Measurements from ENCODE around the gene CPNE5. TPM values are rescaled to one million over a fixed set of nuclear protein-coding genes. Genes with fewer than 3 reads are reported as not detected.

CPNE5 gene
- total and polyA plus RNA-seq, 2 donors (not counting 1 experiment from before 2014, with no cell fraction given), result 0.02 TPM; not detected in 1

- H3K36me3 ChIP-seq (ENCODE audit: control insufficient read depth, insufficient read depth, low read length), result no peaks in the 10 kb centered on the region
- no peak overlapping the region for H3K27ac ChIP-seq (ENCODE audit: insufficient read depth, low read length)
- H3K9me3 ChIP-seq (ENCODE audit: control insufficient read depth, insufficient read depth, low read depth, low read length), result no peaks in the 10 kb centered on the region
- no peaks in the 10 kb centered on the region for H3K79me2 ChIP-seq (ENCODE audit: control insufficient read depth, insufficient read depth, low read length)
- TF ChIP-seq EZH2 (IDR thresholded peaks at IDR 0.05; ENCODE audit: low read length, missing control alignments), result no peak
- no peak for TF ChIP-seq CTCF (conservative IDR thresholded peaks at IDR 0.05 in 1 of 2, IDR thresholded peaks at IDR 0.05 in 1 of 2; ENCODE audit: low read depth in 1 of 2, low read length in 2 of 2)
- DNase-seq (ENCODE audit: low read depth in 2 of 2), result no peak
- H3K27me3 ChIP-seq (ENCODE audit: control insufficient read depth, insufficient read depth, low read length), result no peaks in the 10 kb centered on the region
- H2AFZ ChIP-seq (ENCODE audit: low read length), result peak overlapping the region; percentile 22
- no peak overlapping the region for H3K9ac ChIP-seq (ENCODE audit: insufficient read depth, low read length)
- H3K4me3 ChIP-seq (replicated peaks in 1 of 4; ENCODE audit: control extremely low read depth in 1 of 4, insufficient read depth in 1 of 4, low read depth in 3 of 4, low read length in 4 of 4), result peak overlapping the region in 2 of 4 experiments; percentile 30 to 44
- H3K4me1 ChIP-seq (ENCODE audit: control insufficient read depth, extremely low read depth, insufficient read depth, low read length), result peaks cover 11% of the 10 kb centered on the region
- H3K4me2 ChIP-seq (ENCODE audit: extremely low read depth, insufficient read depth, low read length), result peak overlapping the region; percentile 78
- H4K20me1 ChIP-seq (ENCODE audit: control insufficient read depth, extremely low read depth, insufficient read depth, low read length), result no peaks in the 10 kb centered on the region
These were observed 104.7 kb downstream of the CPNE5 start for GRCh38 chr6:36734486-36735060.

- no peaks in the 10 kb centered on the region for H3K36me3 ChIP-seq (ENCODE audit: control insufficient read depth, insufficient read depth, low read length)
- peaks cover 13% of the 10 kb centered on the region for H3K4me1 ChIP-seq (ENCODE audit: control insufficient read depth, extremely low read depth, insufficient read depth, low read length)
- H3K79me2 ChIP-seq (ENCODE audit: control insufficient read depth, insufficient read depth, low read length), result no peaks in the 10 kb centered on the region
- H3K4me3 ChIP-seq (replicated peaks in 1 of 4; ENCODE audit: control extremely low read depth in 1 of 4, insufficient read depth in 1 of 4, low read depth in 3 of 4, low read length in 4 of 4), result no peak overlapping the region
- DNase-seq (ENCODE audit: low read depth in 2 of 2), result no peak
- TF ChIP-seq CTCF (conservative IDR thresholded peaks at IDR 0.05 in 1 of 2, IDR thresholded peaks at IDR 0.05 in 1 of 2; ENCODE audit: low read depth in 1 of 2, low read length in 2 of 2), result no peak
- no peak for TF ChIP-seq EZH2 (IDR thresholded peaks at IDR 0.05; ENCODE audit: low read length, missing control alignments)
- no peak overlapping the region for H2AFZ ChIP-seq (ENCODE audit: low read length)
- no peak overlapping the region for H3K4me2 ChIP-seq (ENCODE audit: extremely low read depth, insufficient read depth, low read length)
- no peak overlapping the region for H3K9ac ChIP-seq (ENCODE audit: insufficient read depth, low read length)
- H3K27ac ChIP-seq (ENCODE audit: insufficient read depth, low read length), result no peak overlapping the region
- H3K27me3 ChIP-seq (ENCODE audit: control insufficient read depth, insufficient read depth, low read length), result no peaks in the 10 kb centered on the region
- no peaks in the 10 kb centered on the region for H4K20me1 ChIP-seq (ENCODE audit: control insufficient read depth, extremely low read depth, insufficient read depth, low read length)
- no peaks in the 10 kb centered on the region for H3K9me3 ChIP-seq (ENCODE audit: control insufficient read depth, insufficient read depth, low read depth, low read length)
These were observed 105.9 kb downstream of the CPNE5 start for GRCh38 chr6:36733300-36733699.

- Histone ChIP-seq H3K79me2 (ENCODE audit: control insufficient read depth, insufficient read depth, low read length) (no peaks in the 10 kb centered on the region), H2AFZ (ENCODE audit: low read length) (no peak overlapping the region)
- no peak for DNase-seq (ENCODE audit: low read depth in 2 of 2)
These were observed 107.5 kb downstream of the CPNE5 start for GRCh38 chr6:36731622-36732310.

More at GRCh38 chr6:36731622-36732310, 107.5 kb downstream of the CPNE5 start:
- Histone ChIP-seq H3K4me1 (ENCODE audit: control insufficient read depth, extremely low read depth, insufficient read depth, low read length) (peaks cover 13% of the 10 kb centered on the region), H3K9ac (ENCODE audit: insufficient read depth, low read length) (no peak overlapping the region), H3K27me3 (ENCODE audit: control insufficient read depth, insufficient read depth, low read length) (no peaks in the 10 kb centered on the region), H3K4me3 (replicated peaks in 1 of 4; ENCODE audit: control extremely low read depth in 1 of 4, insufficient read depth in 1 of 4, low read depth in 3 of 4, low read length in 4 of 4) (no peak overlapping the region), H3K27ac (ENCODE audit: insufficient read depth, low read length) (no peak overlapping the region), H3K4me2 (ENCODE audit: extremely low read depth, insufficient read depth, low read length) (no peak overlapping the region), H3K36me3 (ENCODE audit: control insufficient read depth, insufficient read depth, low read length) (no peaks in the 10 kb centered on the region), H3K9me3 (ENCODE audit: control insufficient read depth, insufficient read depth, low read depth, low read length) (no peaks in the 10 kb centered on the region), H4K20me1 (ENCODE audit: control insufficient read depth, extremely low read depth, insufficient read depth, low read length) (no peaks in the 10 kb centered on the region)
- TF ChIP-seq EZH2 (IDR thresholded peaks at IDR 0.05; ENCODE audit: low read length, missing control alignments) (no peak), CTCF (conservative IDR thresholded peaks at IDR 0.05 in 1 of 2, IDR thresholded peaks at IDR 0.05 in 1 of 2; ENCODE audit: low read depth in 1 of 2, low read length in 2 of 2) (no peak)
